HepG2 (cell line): ENCODE results near the gene DOC2A. TPM values are rescaled to one million over a fixed set of nuclear protein-coding genes. Genes with fewer than 3 reads are reported as not detected.

Source experiments
- GATAD2A ChIP-seq: IDR thresholded peaks from 2 replicates; pipeline ENCODE4 v1.6.1; 2016
- GPBP1L1 ChIP-seq: sonication (generic); formaldehyde crosslinking; IDR thresholded peaks from 2 replicates; pipeline ENCODE4 v1.5.0; 2020; ENCODE audit warnings: mild to moderate bottlenecking, missing genetic modification reagents
- GTF3A ChIP-seq: sonication (generic); formaldehyde crosslinking; conservative IDR thresholded peaks from 2 replicates; pipeline ENCODE4 v1.4.0; 2020; ENCODE audit warnings: mild to moderate bottlenecking, missing genetic modification reagents
- MBNL3 ChIP-seq: fragments of 250-450 bp; sonication (Bioruptor Pico); conservative IDR thresholded peaks from 2 replicates; pipeline ENCODE4 v1.8.0; 2022; ENCODE audit warnings: mild to moderate bottlenecking, inconsistent platforms
- PHB2 ChIP-seq: fragments of 450-650 bp; IDR thresholded peaks from 2 replicates; pipeline ENCODE4 v1.6.1; 2018; ENCODE audit not compliant: partially characterized antibody
- TBX3 ChIP-seq: fragments of 450-650 bp; IDR thresholded peaks from 2 replicates; pipeline ENCODE4 v1.6.1; 2017; ENCODE audit warnings: antibody characterized with exemption, mild to moderate bottlenecking, inconsistent platforms, borderline replicate concordance
- THRA ChIP-seq: sonication (generic); formaldehyde crosslinking; IDR thresholded peaks from 2 replicates; pipeline ENCODE4 v1.4.0; 2020; ENCODE audit warnings: missing genetic modification reagents, borderline replicate concordance
- XBP1 ChIP-seq: sonication (generic); formaldehyde crosslinking; IDR thresholded peaks from 2 replicates; pipeline ENCODE4 v1.5.0; 2020; ENCODE audit warnings: missing genetic modification reagents
- ZBTB40 ChIP-seq, 2 experiments: fragments of 450-650 bp in 1 of 2; sonication (generic) in 1 of 2; formaldehyde crosslinking in 1 of 2; IDR thresholded peaks; 2 replicates each; pipeline versions ENCODE4 v1.6.1 to v1.8.0; 2016 to 2022; ENCODE audit warnings: antibody characterized with exemption in 1 of 2, mild to moderate bottlenecking in 1 of 2, missing genetic modification reagents in 1 of 2
- ZNF451 ChIP-seq: sonication (generic); formaldehyde crosslinking; IDR thresholded peaks from 2 replicates; pipeline ENCODE4 v1.5.0; 2020; ENCODE audit warnings: mild to moderate bottlenecking, missing genetic modification reagents
- ZNF770 ChIP-seq: sonication (generic); formaldehyde crosslinking; IDR thresholded peaks from 2 replicates; pipeline ENCODE4 v1.5.0; 2020; ENCODE audit warnings: mild to moderate bottlenecking, missing genetic modification reagents
- ZSCAN21 ChIP-seq: sonication (generic); formaldehyde crosslinking; IDR thresholded peaks from 2 replicates; pipeline ENCODE4 v1.8.0; 2022; ENCODE audit warnings: mild to moderate bottlenecking, missing genetic modification reagents, moderate library complexity, borderline replicate concordance
- polyA plus RNA-seq, 8 experiments: library from polyadenylated mRNA; depleted of rRNA in 3 of 8; stranded (reverse) in 7 of 8; unstranded in 1 of 8; fragments of >200 nt; fragmentation: Illumina TruSeq in 4 of 8; extraction: Trizol in 4 of 8; gene quantifications; 2 replicates each; pipeline versions ENCODE4 v1.2.1 to v1.2.3, GENCODE V29; 2011 to 2016; ENCODE audit warnings: low read depth in 4 of 8, missing spikeins in 1 of 8, mixed read lengths in 1 of 8; ENCODE audit not compliant: insufficient read depth in 1 of 8
- total RNA-seq, 5 experiments: library from RNA; depleted of rRNA; stranded (reverse); fragments of >200 nt; fragmentation: Illumina TruSeq; extraction: Trizol; gene quantifications; 2 replicates each; pipeline ENCODE4 v1.2.3, GENCODE V29; 2016; ENCODE audit warnings: low read depth in 1 of 5

The DOC2A gene
- total and polyA plus RNA-seq, 2 of the 13 experiments (the other 11 are each of a cell fraction or from before 2014, with no cell fraction given), result 0.15 to 0.55 TPM

- TF ChIP-seq MBNL3 (CRISPR knock-in tag), result no peak
- no peak for TF ChIP-seq GTF3A (CRISPR knock-in tag)
- peak; percentile 76 for TF ChIP-seq ZSCAN21 (CRISPR knock-in tag)
- TF ChIP-seq ZBTB40 (IDR thresholded peaks at IDR 0.05), result no peak
- TF ChIP-seq ZBTB40 (CRISPR knock-in tag; IDR thresholded peaks at IDR 0.05), result peak; percentile 9; the same call in 1 of the 2 replicates
- peak; percentile 79 for TF ChIP-seq GATAD2A (CRISPR knock-in tag)
- peak; percentile 96 for TF ChIP-seq ZNF451 (CRISPR knock-in tag)
- no peak; the same call in 1 of the 2 replicates for TF ChIP-seq TBX3
- TF ChIP-seq XBP1 (CRISPR knock-in tag), result no peak; the same call in 1 of the 2 replicates
- no peak for TF ChIP-seq GPBP1L1 (CRISPR knock-in tag)
- TF ChIP-seq PHB2, result no peak
- peak; percentile 68; the same call in 1 of the 2 replicates for TF ChIP-seq THRA (CRISPR knock-in tag)
- no peak; the same call in none of the 2 replicates for TF ChIP-seq ZNF770 (CRISPR knock-in tag)
Observed at GRCh38 chr16:29995911-29996765, 14.7 kb downstream of the DOC2A start, which contains the start of gene INO80E (continued).
